ENCODE measurements around the gene MVB12B. TPM values are rescaled to one million over a fixed set of nuclear protein-coding genes. Genes with fewer than 3 reads are reported as not detected.
A peak's percentile ranks its signal among the peaks of the same experiment; 100 is the strongest.

Gene MVB12B
- total and polyA plus RNA-seq, 2 of the 13 experiments (the other 11 are each of a cell fraction or from before 2014, with no cell fraction given): 12.1 to 30.1 TPM

GRCh38 chr9:126376311-126377175, 49.9 kb downstream of the MVB12B start (continued):
- TF ChIP-seq ZNF883 (CRISPR knock-in tag; IDR thresholded peaks at IDR 0.05; ENCODE audit: not compliant biosample characterization) (no peak), ARID5B (CRISPR knock-in tag; IDR thresholded peaks at IDR 0.05) (peak; percentile 71), NR2F1 (CRISPR knock-in tag; IDR thresholded peaks at IDR 0.05) (no peak), ISX (CRISPR knock-in tag; conservative IDR thresholded peaks at IDR 0.05) (no peak), SMC3 (IDR thresholded peaks at IDR 0.05; ENCODE audit: low read length) (no peak), FOSL2 (CRISPR knock-in tag; IDR thresholded peaks at IDR 0.05) (no peak), LBX2 (CRISPR knock-in tag; IDR thresholded peaks at IDR 0.05; ENCODE audit: borderline replicate concordance) (no peak), ZNF34 (CRISPR knock-in tag; IDR thresholded peaks at IDR 0.05; ENCODE audit: borderline replicate concordance) (no peak), ZNF761 (CRISPR knock-in tag; conservative IDR thresholded peaks at IDR 0.05) (0 out of 2 replicates have a peak, but pooled peaks have one; percentile 65), DDIT3 (CRISPR knock-in tag; IDR thresholded peaks at IDR 0.05) (no peak), TAF1 (CRISPR knock-in tag; IDR thresholded peaks at IDR 0.05) (peak; percentile 54; the same call in 1 of the 2 replicates), ETV5 (CRISPR knock-in tag; IDR thresholded peaks at IDR 0.05; ENCODE audit: borderline replicate concordance) (peak; percentile 46), ZNF280B (CRISPR knock-in tag; IDR thresholded peaks at IDR 0.05; ENCODE audit: borderline replicate concordance) (no peak)
- TF ChIP-seq, protein P1, sequence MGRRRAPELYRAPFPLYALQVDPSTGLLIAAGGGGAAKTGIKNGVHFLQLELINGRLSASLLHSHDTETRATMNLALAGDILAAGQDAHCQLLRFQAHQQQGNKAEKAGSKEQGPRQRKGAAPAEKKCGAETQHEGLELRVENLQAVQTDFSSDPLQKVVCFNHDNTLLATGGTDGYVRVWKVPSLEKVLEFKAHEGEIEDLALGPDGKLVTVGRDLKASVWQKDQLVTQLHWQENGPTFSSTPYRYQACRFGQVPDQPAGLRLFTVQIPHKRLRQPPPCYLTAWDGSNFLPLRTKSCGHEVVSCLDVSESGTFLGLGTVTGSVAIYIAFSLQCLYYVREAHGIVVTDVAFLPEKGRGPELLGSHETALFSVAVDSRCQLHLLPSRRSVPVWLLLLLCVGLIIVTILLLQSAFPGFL (CRISPR knock-in tag; IDR thresholded peaks at IDR 0.05): no peak
- TF ChIP-seq, protein P2, sequence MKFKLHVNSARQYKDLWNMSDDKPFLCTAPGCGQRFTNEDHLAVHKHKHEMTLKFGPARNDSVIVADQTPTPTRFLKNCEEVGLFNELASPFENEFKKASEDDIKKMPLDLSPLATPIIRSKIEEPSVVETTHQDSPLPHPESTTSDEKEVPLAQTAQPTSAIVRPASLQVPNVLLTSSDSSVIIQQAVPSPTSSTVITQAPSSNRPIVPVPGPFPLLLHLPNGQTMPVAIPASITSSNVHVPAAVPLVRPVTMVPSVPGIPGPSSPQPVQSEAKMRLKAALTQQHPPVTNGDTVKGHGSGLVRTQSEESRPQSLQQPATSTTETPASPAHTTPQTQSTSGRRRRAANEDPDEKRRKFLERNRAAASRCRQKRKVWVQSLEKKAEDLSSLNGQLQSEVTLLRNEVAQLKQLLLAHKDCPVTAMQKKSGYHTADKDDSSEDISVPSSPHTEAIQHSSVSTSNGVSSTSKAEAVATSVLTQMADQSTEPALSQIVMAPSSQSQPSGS (CRISPR knock-in tag; IDR thresholded peaks at IDR 0.05): no peak
- TF ChIP-seq, protein P3, sequence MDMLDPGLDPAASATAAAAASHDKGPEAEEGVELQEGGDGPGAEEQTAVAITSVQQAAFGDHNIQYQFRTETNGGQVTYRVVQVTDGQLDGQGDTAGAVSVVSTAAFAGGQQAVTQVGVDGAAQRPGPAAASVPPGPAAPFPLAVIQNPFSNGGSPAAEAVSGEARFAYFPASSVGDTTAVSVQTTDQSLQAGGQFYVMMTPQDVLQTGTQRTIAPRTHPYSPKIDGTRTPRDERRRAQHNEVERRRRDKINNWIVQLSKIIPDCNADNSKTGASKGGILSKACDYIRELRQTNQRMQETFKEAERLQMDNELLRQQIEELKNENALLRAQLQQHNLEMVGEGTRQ (IDR thresholded peaks at IDR 0.05; ENCODE audit: low read depth, low read length): no peak
- TF ChIP-seq, protein P3 (CRISPR knock-in tag; IDR thresholded peaks at IDR 0.05; ENCODE audit: borderline replicate concordance): no peak
